ENCODE measurements around the gene CCNE1.
A peak's percentile ranks its signal among the peaks of the same experiment; 100 is the strongest.
"Not testable (repeated sequence)": the region's sequence is repeated elsewhere in the genome, so short reads cannot be mapped to it uniquely, and the experiment has no call there.

The CCNE1 gene

DNA sequence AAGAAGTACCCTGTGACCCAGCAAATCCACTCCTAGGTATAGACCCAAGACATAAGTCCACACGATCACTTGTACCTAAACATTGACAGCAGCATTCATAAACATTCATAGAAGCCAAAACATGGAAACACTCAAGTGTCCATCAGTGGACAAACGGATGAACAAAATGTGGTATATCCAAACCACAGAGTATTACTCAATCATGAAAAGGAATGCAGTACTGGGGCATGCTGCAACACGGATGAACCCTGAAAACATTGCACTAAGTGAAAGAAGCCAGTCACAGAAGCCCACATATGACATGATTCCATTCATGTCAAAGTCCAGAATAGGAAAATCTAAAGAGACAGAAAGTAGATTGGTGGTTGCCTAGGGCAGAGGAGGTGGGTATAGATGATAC is 22.8 kb upstream of the CCNE1 start:
- no peak for DNase-seq

DNA sequence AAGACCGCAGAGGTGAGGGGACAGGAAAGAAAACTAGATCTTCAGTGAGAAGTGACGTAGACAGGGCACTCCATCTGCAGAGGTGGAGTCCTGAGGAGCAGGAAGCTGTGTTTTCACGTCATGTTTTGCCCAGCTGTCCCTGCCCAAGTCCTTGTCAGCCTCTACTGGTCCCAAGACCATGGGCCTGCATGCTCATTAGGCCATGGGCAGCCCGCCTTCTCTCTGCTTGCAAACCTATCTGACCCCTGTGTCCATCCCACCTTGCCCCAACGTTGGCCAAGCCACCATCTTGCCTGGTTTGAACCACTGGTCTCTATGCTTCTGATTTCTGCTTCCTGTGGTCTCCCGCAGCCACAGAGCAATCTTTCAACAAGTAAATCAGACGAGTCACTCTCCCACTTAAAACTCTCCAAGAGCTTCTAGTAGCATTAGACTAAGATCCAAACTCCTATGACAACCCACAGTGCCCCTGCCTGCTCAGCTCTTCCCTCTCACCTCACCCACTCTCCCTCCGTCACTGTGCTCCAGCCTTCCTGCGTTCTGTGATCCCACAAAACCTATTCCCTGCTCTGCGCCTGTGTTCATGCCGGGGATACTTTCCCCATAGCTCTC is 18.6 kb upstream of the CCNE1 start:
- no peak for DNase-seq

DNA sequence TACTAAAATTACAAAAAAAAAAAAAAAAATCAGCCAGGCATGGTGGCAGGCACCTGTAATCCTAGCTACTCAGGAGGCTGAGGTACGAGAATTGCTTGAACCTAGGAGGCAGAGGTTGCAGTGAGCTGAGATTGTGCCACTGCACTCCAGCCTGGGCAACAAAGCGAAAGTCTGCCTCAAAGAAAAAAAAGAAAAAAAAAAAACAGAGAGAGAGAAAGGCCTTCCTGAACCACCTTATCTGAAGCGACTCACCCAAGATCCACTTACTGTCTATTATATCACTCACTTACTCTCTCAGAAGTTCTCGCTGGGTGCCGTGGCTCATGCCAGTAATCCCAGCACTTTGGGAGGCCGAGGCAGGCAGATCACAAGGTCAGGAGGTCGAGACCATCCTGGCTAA is 17.3 kb upstream of the CCNE1 start:
- DNase-seq: not testable (repeated sequence)

DNA sequence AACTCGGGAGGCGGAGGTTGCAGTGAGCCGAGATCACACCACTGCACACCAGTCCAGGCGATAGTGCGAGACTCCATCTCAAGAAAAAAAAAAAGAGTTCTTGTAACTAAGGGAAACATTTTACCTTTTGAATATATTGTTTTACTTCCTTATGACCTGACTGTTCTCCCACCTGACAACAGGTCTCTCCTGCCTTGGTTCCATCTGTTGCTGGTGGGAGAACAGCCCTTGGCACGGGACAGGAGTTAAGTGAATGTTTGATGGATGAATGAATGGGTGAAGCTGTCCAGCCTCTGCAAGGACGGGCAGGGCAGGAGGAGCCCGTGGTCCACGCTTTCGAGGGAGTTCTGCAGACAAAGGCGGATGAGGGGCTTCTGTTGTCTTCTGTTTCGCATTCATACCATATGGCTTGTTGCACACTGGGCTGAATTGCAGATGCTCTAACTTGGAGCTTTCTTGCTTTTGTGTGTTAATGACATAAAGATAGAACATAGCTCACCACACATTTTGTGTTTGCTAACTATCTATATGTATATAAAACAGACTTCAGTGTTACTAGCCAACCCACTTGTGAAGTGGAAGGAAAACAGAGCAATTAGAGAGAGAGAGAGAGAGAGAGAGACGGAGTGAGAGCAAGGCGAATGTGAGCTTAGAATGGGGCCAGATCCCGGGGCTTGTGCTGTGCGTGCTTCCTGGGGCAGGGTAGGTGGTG is 16.2 kb upstream of the CCNE1 start:
- DNase-seq: no peak

DNA sequence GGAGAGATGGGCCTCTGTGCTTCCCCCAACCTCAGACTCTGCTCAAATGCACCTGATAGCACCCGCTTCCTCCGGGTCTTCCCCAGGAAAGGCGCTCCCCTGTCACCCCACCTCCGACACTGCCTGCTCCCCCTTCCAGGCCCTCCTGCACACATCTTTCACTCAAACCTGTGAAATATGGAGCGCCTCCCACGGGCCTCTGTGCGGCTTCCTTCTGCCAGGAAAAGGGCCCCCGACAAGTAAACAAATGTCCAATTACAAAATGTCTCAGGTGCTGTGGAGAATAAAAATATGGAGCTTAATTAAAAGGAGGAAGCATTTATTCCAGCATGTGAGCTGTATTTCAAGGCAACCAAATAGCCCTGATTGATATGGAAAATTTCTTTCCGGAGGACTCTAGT is 15.6 kb upstream of the CCNE1 start:
- no peak for DNase-seq

DNA sequence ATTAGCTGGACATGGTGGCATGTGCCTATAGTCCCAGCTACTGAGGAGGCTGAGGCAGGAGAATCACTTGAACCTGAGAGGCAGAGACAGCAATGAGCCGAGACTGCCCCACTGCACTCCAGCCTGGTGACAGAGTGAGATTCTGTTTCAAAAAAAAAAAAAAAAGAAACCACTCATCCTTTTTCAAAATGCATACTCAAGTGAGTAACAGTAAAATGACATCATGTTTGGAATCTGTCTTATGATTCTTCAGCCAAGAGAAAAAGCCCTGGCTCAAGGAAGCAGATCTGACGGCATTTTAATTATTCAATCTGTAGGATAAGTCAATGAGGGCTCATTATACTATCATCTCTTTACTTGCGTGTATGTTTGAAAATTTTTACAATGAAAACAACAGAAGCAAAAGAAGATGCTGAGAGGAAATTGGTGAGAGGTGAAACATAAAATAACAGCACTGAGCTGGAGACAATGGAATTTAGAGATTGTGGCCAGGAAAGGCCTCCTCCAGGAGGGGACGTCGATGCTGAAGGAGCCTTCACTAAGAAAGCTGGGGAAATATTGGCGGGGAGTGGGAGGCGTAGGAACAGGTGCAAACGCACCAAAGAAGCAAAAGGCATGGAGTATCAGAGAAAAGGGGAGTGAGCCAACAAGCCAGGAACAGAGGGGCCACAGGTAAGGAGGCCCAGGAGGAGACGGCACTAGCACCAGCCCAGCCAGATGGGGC is 12.9 kb upstream of the CCNE1 start:
- DNase-seq: peak in 1 of 2 experiments; percentile 12

DNA sequence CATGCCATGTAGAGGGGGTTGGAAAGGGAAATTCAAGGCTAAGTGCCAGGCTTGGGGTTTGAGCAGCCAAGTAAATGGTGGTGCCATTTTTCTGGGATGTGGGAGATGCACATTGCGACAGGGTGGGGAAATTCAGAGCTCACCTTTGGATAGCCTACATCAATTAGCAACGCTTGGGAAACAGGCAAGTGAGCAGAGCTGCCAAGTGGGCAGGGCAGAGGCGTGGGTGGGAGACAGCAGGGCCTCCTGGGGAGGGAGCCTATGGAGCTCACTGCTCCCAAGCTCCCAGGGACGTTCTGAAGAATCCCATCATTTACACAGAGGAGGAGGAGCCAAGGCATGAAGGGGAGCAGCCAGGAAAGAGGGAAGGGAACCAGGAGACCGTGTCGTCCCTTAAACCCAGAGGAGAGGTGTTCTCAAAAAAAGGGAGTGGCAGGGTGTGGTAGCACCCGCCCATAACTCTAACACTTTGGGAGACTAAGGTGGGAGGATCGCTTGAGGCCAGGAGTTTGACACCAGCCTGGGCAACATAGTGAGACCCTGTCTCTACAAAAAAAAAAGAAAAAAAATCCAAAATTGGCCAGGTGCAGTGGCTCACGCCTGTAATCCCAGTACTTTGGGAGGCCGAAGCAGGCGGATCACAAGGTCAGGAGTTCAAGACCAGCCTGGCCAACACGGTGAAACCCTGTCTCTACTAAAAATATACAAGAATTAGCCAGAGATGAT is 11.5 kb upstream of the CCNE1 start:
- DNase-seq: no peak

DNA sequence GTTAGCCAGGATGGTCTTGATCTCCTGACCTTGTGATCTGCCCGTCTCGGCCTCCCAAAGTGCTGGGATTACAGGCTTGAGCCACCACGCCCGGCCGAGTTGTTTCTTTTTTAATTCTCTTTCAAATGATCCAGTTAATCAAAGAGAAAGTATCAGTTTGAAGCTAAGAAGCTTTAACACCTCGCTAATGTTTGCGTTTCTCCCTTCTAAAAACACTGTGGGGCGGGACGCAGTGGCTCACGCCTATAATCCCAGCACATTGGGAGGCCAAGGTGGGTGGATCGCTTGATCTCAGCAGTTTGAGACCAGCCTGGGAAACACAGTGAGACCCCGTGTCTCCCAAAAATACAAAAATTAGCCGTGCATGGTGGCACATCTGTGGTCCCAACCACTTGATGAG is 7.8 kb upstream of the CCNE1 start:
- not testable (repeated sequence) for DNase-seq

DNA sequence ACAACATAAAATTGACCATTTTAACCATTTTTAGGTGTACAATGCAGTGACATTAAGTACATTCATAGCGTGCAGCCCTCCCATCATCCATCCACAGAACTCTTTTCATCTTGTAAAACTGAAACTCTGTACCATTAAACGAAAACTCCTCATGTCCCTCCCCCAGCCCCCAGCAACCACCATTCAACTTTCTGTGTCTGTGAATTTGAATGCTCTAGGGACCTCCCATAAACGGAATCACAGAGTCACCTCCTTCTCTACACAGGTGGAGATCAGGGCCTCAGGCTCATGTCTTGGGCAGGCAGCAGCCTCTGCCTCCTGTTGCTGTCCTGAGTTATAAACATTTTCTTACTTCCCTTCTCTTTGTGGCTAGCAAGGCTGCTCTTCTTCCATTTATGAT is 7.3 kb upstream of the CCNE1 start:
- no peak for DNase-seq

DNA sequence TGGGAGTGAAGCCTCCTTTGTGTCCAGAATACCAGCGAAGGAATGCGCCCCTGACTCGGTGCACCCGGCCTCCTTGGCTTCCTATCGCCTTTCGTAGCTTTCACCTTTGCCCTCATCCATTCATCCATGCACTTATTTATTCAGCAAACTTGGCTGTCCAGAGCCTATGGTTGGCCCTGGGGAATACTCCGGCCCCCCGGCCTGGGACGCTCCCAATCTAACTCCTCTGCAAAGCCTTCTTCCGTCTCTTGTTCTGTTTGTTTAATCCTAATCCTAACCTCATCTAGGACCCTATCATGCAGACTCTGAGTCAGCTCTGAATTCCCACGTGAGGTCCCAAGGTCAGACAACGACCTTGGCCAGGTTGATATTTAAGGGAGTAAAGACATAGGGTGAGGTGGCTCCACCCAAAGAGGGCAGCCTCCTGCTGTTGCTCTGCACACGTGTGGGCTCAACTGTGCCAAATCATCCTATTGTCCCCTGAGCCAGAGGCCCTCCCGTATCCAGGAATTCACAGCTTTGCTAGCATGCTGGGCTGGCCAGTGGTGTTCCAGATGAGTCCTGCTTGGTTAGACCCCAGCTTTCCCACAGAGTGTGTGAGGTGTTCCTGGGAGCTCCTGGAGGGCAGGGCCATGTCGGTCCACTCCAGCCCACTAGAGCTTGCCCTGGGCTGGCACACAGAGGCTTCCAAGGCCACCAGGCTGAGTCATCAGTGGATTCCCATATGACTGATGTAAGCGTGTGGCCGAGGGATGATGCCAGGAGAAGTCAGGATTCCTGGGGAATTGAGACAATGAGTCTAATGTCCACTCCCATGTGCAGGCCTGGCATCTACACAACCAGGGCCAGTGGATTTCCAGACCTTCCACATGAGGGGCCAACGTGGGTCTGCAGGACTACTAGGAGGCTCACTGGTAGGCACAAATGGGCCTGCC is 6.5 kb upstream of the CCNE1 start:
- no peak for DNase-seq

DNA sequence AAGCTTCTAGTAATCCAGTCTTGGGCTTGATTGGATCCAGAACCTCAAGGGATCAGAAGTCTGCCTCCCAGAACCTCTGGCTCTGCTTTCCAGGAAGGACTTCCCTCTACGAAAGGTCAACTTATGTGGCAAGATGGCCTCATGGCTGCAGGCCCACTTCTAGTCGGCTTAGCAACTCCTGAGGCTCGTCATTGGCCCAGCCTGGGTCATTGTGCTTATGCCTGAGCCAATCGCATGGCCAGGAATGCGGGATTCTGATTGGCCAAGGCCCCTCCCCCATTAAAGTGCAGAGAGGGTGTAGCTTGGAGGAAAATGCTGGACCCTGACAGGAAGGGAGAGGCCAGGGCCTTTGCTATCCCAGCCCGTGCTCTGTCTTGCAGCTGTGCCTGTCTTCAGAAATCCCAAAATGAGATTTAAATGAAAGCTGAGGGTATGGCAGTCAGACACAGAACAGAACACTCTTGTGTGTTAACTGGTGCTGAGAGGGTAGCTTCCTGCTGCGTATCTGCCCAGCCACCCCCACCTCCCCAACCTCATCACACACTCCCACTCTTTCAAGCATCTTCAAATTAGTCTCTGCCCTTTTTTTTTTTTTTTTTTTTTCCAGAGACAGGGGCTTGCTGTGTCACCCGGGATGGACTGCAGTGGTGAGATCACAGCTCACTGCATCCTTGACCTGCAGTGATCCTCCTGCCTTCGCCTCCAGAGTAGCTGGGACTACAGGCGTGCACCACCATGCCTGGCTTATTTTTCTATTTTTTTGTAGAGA is 5.5 kb upstream of the CCNE1 start:
- DNase-seq: peak in 1 of 2 experiments; percentile 57

DNA sequence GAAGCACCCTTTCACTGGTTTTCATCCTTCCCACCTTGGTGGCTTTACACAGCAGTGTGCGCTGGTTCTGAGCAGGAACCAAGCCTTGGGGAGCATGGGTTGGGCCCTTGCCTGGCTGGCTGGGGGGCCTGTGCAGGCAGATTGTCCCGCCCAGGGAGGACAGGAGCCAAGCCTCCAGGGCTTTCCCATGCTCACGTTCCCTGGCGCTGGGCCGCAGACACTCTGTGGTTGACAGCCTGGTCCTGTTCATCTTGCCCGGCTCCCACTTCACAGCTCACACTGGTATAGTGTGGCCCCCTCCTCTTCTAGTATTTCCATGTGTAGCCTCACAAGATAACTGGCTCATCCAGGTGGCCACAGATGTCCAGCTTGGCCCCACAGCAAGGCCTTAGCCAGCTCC is 4.6 kb upstream of the CCNE1 start:
- no peak for DNase-seq

DNA sequence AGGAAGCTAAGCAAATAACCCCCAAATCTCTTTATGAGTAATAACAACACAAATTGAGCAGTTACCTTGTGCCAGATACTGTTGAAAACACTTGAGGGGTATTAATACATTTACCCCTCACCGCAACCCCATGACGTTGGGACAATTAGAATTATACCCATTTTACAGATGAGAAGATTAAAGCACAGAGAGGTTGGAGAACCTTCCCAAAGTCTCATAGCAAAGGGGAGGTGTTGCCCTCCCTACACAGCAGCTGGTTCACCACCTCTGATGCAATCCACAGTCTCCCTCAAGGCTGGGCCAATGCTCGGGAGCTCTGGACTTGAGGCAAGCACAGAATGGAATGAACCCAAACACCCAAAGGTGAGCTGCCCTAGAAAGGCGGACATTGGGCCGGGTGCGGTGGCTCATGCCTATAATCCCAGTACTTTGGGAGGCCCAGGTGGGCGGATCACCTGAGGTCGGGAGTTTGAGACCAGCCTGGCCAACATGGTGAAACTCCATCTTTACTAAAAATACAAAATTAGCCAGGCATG is 3.9 kb upstream of the CCNE1 start:
- DNase-seq: no peak

DNA sequence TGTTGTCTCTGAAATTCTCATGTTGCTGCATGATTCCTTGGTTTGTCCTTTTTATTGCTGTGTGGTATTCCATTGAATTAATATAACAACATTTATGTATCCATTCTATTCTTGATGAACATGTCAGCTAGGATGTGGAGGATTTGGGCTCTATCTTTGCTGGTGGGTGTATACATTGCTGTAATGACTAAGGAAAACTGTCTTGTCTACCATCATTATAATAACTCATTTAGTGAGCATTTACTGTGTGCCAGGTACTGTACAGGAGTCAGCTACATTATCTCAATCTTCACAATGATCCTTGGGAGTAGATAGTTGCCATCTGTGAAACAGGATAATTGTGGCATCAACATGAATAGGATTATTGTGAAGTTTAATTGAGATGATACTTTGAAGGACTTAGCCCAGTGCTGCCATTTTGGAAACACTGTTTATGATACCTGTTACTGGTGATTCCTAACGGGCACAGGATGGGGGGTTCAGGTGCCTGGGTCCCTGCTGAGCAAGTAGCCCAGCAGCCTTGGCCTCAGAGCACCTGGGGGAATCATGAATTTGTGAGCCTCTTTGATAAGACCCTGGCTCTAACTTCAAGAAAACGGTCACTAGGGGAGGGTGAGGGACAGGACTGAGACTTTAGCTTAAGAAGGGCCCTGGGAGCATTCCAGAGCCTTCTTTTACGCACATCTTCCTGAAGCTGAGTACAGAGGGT is 1.8 kb upstream of the CCNE1 start:
- no peak for DNase-seq

DNA sequence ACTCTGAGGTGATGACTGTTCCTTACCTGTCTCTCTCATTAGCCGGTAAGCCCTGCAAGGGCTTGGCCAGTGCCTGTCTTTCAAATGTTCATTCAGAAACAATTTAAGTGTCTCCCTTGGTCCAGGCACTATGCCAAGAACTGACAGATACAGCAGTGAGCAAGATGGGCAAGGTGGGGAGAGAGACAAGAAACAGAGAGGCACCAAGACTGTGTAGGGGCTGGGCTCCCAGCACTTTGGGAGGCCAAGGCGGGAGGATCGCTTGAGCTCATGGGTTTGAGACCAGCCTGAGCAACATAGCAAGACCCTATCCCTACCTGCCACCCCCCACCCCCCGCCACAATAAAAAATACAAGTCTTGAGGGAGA is 1.3 kb upstream of the CCNE1 start:
- peak in 1 of 2 experiments; percentile 51 for DNase-seq

DNA sequence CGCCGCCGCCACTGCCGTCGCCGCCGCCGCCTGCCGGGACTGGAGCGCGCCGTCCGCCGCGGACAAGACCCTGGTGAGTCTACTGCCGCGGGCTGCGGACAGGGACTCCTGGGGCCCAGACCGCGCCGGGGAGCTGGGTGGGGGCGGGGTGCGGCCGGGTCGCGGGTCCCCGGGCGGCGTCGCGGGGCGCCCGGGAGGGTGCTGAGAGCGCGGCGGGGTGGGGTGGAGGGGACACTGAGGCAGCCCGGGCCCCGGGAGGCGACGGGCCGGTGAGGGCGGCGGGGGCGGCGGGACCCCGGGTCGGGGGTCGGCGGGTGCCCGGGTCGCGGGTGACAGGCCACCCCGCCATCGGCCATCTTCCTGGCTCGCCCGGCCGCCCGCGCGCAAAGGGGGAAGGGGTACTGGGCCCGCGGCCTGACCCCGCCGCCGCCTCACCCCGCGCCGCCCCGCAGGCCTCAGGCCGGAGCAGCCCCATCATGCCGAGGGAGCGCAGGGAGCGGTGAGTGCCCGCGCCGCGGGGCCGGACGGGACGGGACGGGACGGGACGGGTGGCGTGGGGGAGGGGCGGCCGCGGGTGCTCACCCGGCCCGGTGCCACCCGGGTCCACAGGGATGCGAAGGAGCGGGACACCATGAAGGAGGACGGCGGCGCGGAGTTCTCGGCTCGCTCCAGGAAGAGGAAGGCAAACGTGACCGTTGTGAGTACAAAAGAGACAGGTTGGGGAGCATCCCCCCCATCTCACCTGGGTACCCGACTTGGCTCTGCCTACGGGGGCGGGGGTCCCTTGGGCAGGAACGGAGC is 489 bp downstream of the CCNE1 start:
- no peak for DNase-seq

DNA sequence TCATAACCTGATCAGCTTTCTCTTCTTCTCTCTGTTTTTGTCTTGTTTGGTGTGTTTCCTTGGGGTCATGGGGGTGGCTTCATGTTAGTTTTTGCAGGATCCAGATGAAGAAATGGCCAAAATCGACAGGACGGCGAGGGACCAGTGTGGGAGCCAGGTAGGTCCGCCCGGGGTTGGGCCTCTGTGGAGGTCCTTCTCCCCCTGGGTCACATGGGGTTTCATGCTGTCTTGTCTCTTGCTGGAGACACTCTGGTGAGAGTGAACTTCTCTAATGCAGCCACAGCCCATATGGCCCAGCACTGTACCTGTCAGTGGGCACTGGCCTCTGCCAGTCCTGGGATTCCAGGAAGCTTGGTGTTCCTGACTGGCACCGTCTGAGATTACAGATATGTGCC is 1.1 kb downstream of the CCNE1 start:
- DNase-seq: no peak

DNA sequence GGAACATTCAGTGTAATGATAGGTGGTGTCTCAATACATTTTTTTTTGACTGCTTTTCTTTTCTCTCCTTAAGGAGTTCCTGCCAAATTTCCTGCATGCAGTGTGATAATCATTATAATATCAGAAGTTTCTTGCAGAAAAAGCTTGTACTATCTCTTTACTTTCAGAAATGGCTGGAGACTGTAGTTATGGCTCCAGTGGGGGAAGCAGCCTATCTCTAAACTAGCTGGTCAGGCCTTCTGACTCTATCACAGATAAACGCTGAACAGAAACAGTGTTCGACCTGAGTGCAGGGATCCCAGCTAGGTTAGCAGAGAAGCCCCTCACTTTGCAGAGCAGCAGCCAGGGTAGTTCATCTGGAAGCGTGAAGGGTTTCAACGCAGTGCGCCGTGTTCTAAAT is 1.9 kb downstream of the CCNE1 start:
- DNase-seq: no peak

DNA sequence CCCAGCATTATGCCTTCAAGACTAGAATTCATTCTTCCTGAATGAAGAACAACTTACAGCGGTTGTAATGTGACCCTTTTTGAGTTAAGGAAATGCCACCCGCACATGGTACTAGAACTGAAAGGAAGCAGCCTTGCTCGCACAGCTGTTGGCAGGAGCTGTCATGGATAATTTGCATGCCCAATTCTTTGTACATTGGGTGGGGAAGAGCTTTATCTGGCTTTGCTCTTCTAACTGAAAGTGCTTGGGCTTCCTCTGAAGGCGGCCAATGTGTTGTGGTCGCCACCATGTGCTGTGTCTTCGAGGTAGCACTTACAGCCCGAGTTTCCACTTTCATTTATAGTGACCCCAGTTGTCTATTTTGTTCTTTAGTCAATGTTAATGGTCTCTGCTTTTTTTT is 3.4 kb downstream of the CCNE1 start:
- no peak for DNase-seq

DNA sequence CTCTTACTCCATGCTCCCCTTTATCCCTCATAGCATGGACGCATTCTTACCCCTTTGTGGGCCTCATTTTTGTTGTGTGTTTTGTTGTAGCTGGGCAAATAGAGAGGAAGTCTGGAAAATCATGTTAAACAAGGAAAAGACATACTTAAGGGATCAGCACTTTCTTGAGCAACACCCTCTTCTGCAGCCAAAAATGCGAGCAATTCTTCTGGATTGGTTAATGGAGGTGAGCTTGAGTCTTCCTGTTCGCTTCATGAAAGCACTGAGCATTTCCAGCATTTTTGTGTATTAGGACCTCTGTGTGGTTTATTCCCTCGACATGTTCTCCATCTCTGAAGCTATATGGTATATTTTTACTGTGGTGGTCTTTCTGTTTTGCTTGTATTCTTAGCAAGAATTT is 5.5 kb downstream of the CCNE1 start:
- no peak for DNase-seq

Measured in NCI-H446 (cell line).